Measurements from ENCODE around the gene NUDT8. TPM values are rescaled to one million over a fixed set of nuclear protein-coding genes. Genes with fewer than 3 reads are reported as not detected.
A peak's percentile ranks its signal among the peaks of the same experiment; 100 is the strongest.

The NUDT8 gene
- polyA plus RNA-seq, 1 of the 3 experiments (the other 2 are of a cell fraction), result 2.7 TPM

DNA sequence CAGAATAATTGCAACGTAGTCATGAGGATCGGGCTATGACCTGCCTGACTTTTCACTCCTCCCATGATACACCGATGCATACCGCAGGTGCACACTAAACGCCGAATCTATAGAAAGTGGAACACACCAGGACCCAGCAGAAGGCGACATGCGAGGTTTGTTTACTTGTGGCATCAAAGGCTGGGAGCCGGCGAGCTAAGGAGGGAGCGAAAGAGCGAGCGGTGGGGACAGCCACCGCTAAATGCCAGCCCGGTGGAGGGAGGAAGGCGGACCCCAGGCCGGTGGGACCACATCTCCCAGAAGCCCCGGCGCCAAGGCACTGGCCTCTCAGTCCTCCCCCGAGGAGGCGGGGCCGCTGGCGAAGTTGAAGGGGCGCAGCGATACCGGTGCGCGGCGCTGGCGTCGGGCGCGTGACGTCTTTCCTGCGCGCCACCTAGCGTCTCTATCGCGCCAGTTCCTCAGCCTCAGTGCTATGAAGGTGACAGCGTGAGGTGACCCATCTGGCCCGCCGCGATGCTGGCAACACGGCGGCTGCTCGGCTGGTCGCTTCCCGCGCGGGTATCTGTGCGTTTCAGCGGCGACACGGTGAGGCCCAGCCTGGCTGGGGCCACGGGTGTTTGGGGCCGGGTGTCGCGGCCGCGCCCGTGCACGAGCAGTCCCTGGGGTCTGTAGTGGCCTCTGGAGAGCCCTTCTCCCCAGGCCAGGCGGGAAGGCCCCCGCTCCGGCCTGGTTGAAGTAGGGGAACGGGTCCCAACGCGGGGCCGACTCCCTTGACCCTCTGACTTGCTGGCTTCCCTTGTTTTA, 23.0 kb downstream of the NUDT8 start, which contains the start of gene NDUFV1 (continued):
- TF ChIP-seq SIN3A (IDR thresholded peaks at IDR 0.05; ENCODE audit: borderline replicate concordance, low read depth, low read length) (peak; percentile 92), POLR2AphosphoS5 (IDR thresholded peaks at IDR 0.05; ENCODE audit: low read depth, low read length) (peak; percentile 58; the same call in 1 of the 2 replicates), RFX5 (IDR thresholded peaks at IDR 0.05; ENCODE audit: low read length) (no peak), PBX3 (IDR thresholded peaks at IDR 0.05) (no peak), TAF1 (IDR thresholded peaks at IDR 0.05; ENCODE audit: borderline replicate concordance, low read depth, low read length) (peak; percentile 63), EP300 (IDR thresholded peaks at IDR 0.05; ENCODE audit: borderline replicate concordance in 1 of 2, low read depth in 1 of 2, low read length in 1 of 2) (no peak), TEAD4 (IDR thresholded peaks at IDR 0.05; ENCODE audit: borderline replicate concordance, insufficient read depth) (no peak), RAD21 (IDR thresholded peaks at IDR 0.05; ENCODE audit: low read length) (0 out of 2 replicates have a peak, but pooled peaks have one; percentile 24), FOXM1 (IDR thresholded peaks at IDR 0.05; ENCODE audit: low read depth) (no peak), NFIC (IDR thresholded peaks at IDR 0.05; ENCODE audit: borderline replicate concordance) (no peak), JUND (IDR thresholded peaks at IDR 0.05) (no peak)
- TF ChIP-seq, protein P1, sequence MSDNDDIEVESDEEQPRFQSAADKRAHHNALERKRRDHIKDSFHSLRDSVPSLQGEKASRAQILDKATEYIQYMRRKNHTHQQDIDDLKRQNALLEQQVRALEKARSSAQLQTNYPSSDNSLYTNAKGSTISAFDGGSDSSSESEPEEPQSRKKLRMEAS (IDR thresholded peaks at IDR 0.05; ENCODE audit: low read depth), result peak; percentile 50; the same call in 1 of the 2 replicates

DNA sequence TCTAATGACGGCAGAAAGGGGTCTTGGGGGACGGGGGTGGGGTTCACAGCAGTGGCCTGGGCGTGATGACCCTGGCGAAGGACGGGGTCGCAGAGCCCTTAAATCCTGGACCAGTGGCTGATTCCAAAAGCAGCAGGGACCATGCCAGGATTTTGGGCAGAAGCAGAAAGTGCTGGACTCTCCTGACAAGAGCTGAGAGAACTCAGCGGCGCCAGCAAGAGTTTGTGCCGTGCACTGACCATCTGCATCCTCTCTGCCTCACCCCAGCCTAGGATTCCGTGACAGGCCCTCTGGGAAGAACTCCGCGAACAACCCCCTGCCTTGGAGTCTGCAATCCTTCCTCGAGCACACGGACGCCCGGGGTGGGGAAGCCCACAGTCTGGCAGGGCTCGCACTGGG, 23.6 kb downstream of the NUDT8 start:
- Histone ChIP-seq H3K9me3 (no peaks in the 10 kb centered on the region), H3K27ac (ENCODE audit: low read depth in 2 of 2, low read length in 1 of 2) (peak overlapping the region in 1 of 2 experiments; percentile 55; a peak in 1 of 4 replicates), H3K9me2 (no peaks in the 10 kb centered on the region), H3K4me2 (peak overlapping the region; percentile 92), H3K4me1 (ENCODE audit: control insufficient read depth in 1 of 2, insufficient read depth in 2 of 2, low read depth in 1 of 2, low read length in 1 of 2) (peaks cover 7 to 13% of the 10 kb centered on the region in 2 experiments; a peak in 3 of 4 replicates), H4K20me1 (ENCODE audit: insufficient read depth) (no peaks in the 10 kb centered on the region), H3K27me3 (ENCODE audit: insufficient read depth) (no peaks in the 10 kb centered on the region; the same call in 1 of the 2 replicates), H3K79me2 (ENCODE audit: insufficient read depth) (peaks cover 17% of the 10 kb centered on the region), H3K4me3 (ENCODE audit: low read depth in 2 of 2, low read length in 1 of 2) (peak overlapping the region; percentile 96 to 98), H3K36me3 (replicated peaks in 1 of 2; ENCODE audit: control insufficient read depth in 1 of 2, insufficient read depth in 2 of 2, low read length in 1 of 2) (peaks cover 5 to 25% of the 10 kb centered on the region in 2 experiments), H3F3A (replicated peaks; ENCODE audit: insufficient read depth) (no peaks in the 10 kb centered on the region), H2AFZ (ENCODE audit: low read depth) (peak overlapping the region; percentile 85; the same call in 1 of the 2 replicates), H3K9ac (no peak overlapping the region)
- ChIA-PET CTCF (interaction anchor here (0.7 to 1.2 kb wide), 5 partner anchors 8 to 29 kb away, joined by 3 to 6 read pairs (median 3); partner anchors contain the start of genes GSTP1 and NUDT8), POLR2A (no interaction called here)
- WGBS (ENCODE audit: low lambda C conversion rate), result 62% methylated on average over 10 of the region's 17 CpGs
- DNase-seq, result peak; percentile 51
- no peak for TF ChIP-seq GATA2 (CRISPR knock-in tag; IDR thresholded peaks at IDR 0.05)
- no peak for TF ChIP-seq IRF3 (IDR thresholded peaks at IDR 0.05; ENCODE audit: low read depth, low read length)
- TF ChIP-seq MXI1 (IDR thresholded peaks at IDR 0.05; ENCODE audit: low read depth, low read length), result no peak
- TF ChIP-seq, protein P2, sequence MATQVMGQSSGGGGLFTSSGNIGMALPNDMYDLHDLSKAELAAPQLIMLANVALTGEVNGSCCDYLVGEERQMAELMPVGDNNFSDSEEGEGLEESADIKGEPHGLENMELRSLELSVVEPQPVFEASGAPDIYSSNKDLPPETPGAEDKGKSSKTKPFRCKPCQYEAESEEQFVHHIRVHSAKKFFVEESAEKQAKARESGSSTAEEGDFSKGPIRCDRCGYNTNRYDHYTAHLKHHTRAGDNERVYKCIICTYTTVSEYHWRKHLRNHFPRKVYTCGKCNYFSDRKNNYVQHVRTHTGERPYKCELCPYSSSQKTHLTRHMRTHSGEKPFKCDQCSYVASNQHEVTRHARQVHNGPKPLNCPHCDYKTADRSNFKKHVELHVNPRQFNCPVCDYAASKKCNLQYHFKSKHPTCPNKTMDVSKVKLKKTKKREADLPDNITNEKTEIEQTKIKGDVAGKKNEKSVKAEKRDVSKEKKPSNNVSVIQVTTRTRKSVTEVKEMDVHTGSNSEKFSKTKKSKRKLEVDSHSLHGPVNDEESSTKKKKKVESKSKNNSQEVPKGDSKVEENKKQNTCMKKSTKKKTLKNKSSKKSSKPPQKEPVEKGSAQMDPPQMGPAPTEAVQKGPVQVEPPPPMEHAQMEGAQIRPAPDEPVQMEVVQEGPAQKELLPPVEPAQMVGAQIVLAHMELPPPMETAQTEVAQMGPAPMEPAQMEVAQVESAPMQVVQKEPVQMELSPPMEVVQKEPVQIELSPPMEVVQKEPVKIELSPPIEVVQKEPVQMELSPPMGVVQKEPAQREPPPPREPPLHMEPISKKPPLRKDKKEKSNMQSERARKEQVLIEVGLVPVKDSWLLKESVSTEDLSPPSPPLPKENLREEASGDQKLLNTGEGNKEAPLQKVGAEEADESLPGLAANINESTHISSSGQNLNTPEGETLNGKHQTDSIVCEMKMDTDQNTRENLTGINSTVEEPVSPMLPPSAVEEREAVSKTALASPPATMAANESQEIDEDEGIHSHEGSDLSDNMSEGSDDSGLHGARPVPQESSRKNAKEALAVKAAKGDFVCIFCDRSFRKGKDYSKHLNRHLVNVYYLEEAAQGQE (IDR thresholded peaks at IDR 0.05; ENCODE audit: low read depth, low read length), result no peak
- no peak for TF ChIP-seq SIN3A (IDR thresholded peaks at IDR 0.05; ENCODE audit: borderline replicate concordance, low read depth, low read length)
- TF ChIP-seq GABPA (IDR thresholded peaks at IDR 0.05; ENCODE audit: low read depth), result no peak
- TF ChIP-seq, protein P3, sequence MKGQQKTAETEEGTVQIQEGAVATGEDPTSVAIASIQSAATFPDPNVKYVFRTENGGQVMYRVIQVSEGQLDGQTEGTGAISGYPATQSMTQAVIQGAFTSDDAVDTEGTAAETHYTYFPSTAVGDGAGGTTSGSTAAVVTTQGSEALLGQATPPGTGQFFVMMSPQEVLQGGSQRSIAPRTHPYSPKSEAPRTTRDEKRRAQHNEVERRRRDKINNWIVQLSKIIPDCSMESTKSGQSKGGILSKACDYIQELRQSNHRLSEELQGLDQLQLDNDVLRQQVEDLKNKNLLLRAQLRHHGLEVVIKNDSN (IDR thresholded peaks at IDR 0.05; ENCODE audit: borderline replicate concordance, low read depth), result no peak
- TF ChIP-seq TCF12 (IDR thresholded peaks at IDR 0.05), result no peak
- no peak for TF ChIP-seq USF2 (IDR thresholded peaks at IDR 0.05; ENCODE audit: borderline replicate concordance, low read depth, low read length)

Data from SK-N-SH (cell line).